ENCODE data around the gene ACOX3. TPM values are rescaled to one million over a fixed set of nuclear protein-coding genes. Genes with fewer than 3 reads are reported as not detected.

Gene ACOX3
- total and polyA plus RNA-seq, 9 of the 15 experiments (the other 6 are each of a cell fraction or from before 2014, with no cell fraction given), result 0.68 to 7.3 (median 3.7) TPM

GRCh38 chr4:8385611-8386010 is 54.9 kb downstream of the ACOX3 start (continued):
- TF ChIP-seq ZBTB40 (IDR thresholded peaks at IDR 0.05) (no peak), ZBTB40 (CRISPR knock-in tag; IDR thresholded peaks at IDR 0.05) (no peak), ZNF395 (CRISPR knock-in tag; IDR thresholded peaks at IDR 0.05) (no peak), PCBP2 (IDR thresholded peaks at IDR 0.05; ENCODE audit: low read depth, low read length, poor library complexity, severe bottlenecking) (no peak), ZNF76 (CRISPR knock-in tag; IDR thresholded peaks at IDR 0.05; ENCODE audit: borderline replicate concordance) (no peak)

Data from K562 (cell line).